ENCODE measurements around the gene PTPN3.

GRCh38 chr9:109440797-109441287 lies 57.3 kb downstream of the PTPN3 start:
- TF ChIP-seq TOX (CRISPR knock-in tag; IDR thresholded peaks at IDR 0.05; ENCODE audit: borderline replicate concordance) (no peak), ESRRG (CRISPR knock-in tag; IDR thresholded peaks at IDR 0.05) (no peak), ZFP30 (CRISPR knock-in tag; IDR thresholded peaks at IDR 0.05) (no peak), ZNF565 (CRISPR knock-in tag; conservative IDR thresholded peaks at IDR 0.05; ENCODE audit: low read depth) (no peak), PATZ1 (CRISPR knock-in tag; IDR thresholded peaks at IDR 0.05; ENCODE audit: borderline replicate concordance) (no peak), CREB5 (CRISPR knock-in tag; IDR thresholded peaks at IDR 0.05; ENCODE audit: low read depth) (no peak), RARB (CRISPR knock-in tag; IDR thresholded peaks at IDR 0.05) (no peak), PPARA (CRISPR knock-in tag; IDR thresholded peaks at IDR 0.05; ENCODE audit: borderline replicate concordance) (no peak), CSDC2 (CRISPR knock-in tag; IDR thresholded peaks at IDR 0.05) (no peak)
